ENCODE data around the gene PPTC7. TPM values are rescaled to one million over a fixed set of nuclear protein-coding genes. Genes with fewer than 3 reads are reported as not detected.
"Not testable (repeated sequence)": the region's sequence is repeated elsewhere in the genome, so short reads cannot be mapped to it uniquely, and the experiment has no call there.

Gene PPTC7
- total RNA-seq, 2 donors from 2014 or later = 15.2 TPM

GRCh38 chr12:110530511-110530910 lies 52.6 kb downstream of the PPTC7 start:
- Histone ChIP-seq H3K27ac (ENCODE audit: low read depth, low read length) (no peak overlapping the region), H3K36me3 (ENCODE audit: control insufficient read depth, insufficient read depth, low read length) (peaks cover 12% of the 10 kb centered on the region), H3K27me3 (ENCODE audit: control insufficient read depth, insufficient read depth, low read length, poor library complexity, severe bottlenecking) (no peaks in the 10 kb centered on the region), H3K9ac (ENCODE audit: extremely low read depth, low read length, poor library complexity, severe bottlenecking) (no peak overlapping the region), H3K4me1 (ENCODE audit: control insufficient read depth, insufficient read depth, low read length) (peaks cover 9% of the 10 kb centered on the region), H3K4me3 (ENCODE audit: low read length) (no peak overlapping the region), H3K9me3 (ENCODE audit: control insufficient read depth, low read length) (no peaks in the 10 kb centered on the region)
- Mint-ChIP-seq H3K27me3 (ENCODE audit: insufficient read depth) (no peaks in the 10 kb centered on the region), H3K36me3 (ENCODE audit: low read depth) (peaks cover 17% of the 10 kb centered on the region), H3K4me3 (no peak overlapping the region), H3K27ac (no peak overlapping the region), H3K9me3 (no peaks in the 10 kb centered on the region), H3K4me1 (peaks cover 8% of the 10 kb centered on the region)
- no peak for TF ChIP-seq CTCF (conservative IDR thresholded peaks at IDR 0.05)
- peak; percentile 17 for DNase-seq
- WGBS, 2 experiments (ENCODE audit: insufficient coverage in 1 of 2, insufficient read length in 1 of 2) = 100% methylated on average over 1 to 2 of the region's 2 CpGs

GRCh38 chr12:110528277-110528839 lies 54.8 kb downstream of the PPTC7 start:
- H3K27me3 ChIP-seq (ENCODE audit: control insufficient read depth, insufficient read depth, low read length, poor library complexity, severe bottlenecking) = no peaks in the 10 kb centered on the region
- DNase-seq = peak; percentile 41
- no peak overlapping the region for H3K4me3 Mint-ChIP-seq
- no peak for TF ChIP-seq CTCF (conservative IDR thresholded peaks at IDR 0.05)
- H3K4me1 Mint-ChIP-seq = peaks cover 2% of the 10 kb centered on the region
- H3K9me3 ChIP-seq (ENCODE audit: control insufficient read depth, low read length) = no peaks in the 10 kb centered on the region
- peaks cover 2% of the 10 kb centered on the region for H3K4me1 ChIP-seq (ENCODE audit: control insufficient read depth, insufficient read depth, low read length)
- H3K36me3 ChIP-seq (ENCODE audit: control insufficient read depth, insufficient read depth, low read length) = peaks cover 3% of the 10 kb centered on the region
- WGBS, 2 experiments (ENCODE audit: insufficient coverage in 1 of 2, insufficient read length in 1 of 2) = 90 to 91% methylated on average over 3 to 6 of the region's 6 CpGs
- H3K4me3 ChIP-seq (ENCODE audit: low read length) = no peak overlapping the region
- no peak overlapping the region for H3K27ac ChIP-seq (ENCODE audit: low read depth, low read length)
- H3K9me3 Mint-ChIP-seq = no peaks in the 10 kb centered on the region
- H3K27me3 Mint-ChIP-seq (ENCODE audit: insufficient read depth) = no peaks in the 10 kb centered on the region
- peaks cover 17% of the 10 kb centered on the region for H3K36me3 Mint-ChIP-seq (ENCODE audit: low read depth)
- no peak overlapping the region for H3K9ac ChIP-seq (ENCODE audit: extremely low read depth, low read length, poor library complexity, severe bottlenecking)
- no peak overlapping the region for H3K27ac Mint-ChIP-seq

- H3K4me3 Mint-ChIP-seq; H3K27me3 ChIP-seq (ENCODE audit: control insufficient read depth, insufficient read depth, low read length, poor library complexity, severe bottlenecking); H3K4me1 Mint-ChIP-seq; H3K36me3 Mint-ChIP-seq (ENCODE audit: low read depth); H3K9ac ChIP-seq (ENCODE audit: extremely low read depth, low read length, poor library complexity, severe bottlenecking); H3K4me1 ChIP-seq (ENCODE audit: control insufficient read depth, insufficient read depth, low read length); H3K36me3 ChIP-seq (ENCODE audit: control insufficient read depth, insufficient read depth, low read length); H3K27ac Mint-ChIP-seq; DNase-seq; H3K27ac ChIP-seq (ENCODE audit: low read depth, low read length); H3K4me3 ChIP-seq (ENCODE audit: low read length); H3K27me3 Mint-ChIP-seq (ENCODE audit: insufficient read depth); H3K9me3 ChIP-seq (ENCODE audit: control insufficient read depth, low read length); H3K9me3 Mint-ChIP-seq: not testable (repeated sequence)
- 90% methylated on average over 4 to 11 of the region's 11 CpGs for WGBS, 2 experiments (ENCODE audit: insufficient coverage in 1 of 2, insufficient read length in 1 of 2)
Measured at GRCh38 chr12:110520876-110521712, 62.0 kb downstream of the PPTC7 start.

- H3K27me3 ChIP-seq (ENCODE audit: control insufficient read depth, insufficient read depth, low read length, poor library complexity, severe bottlenecking); H3K9me3 ChIP-seq (ENCODE audit: control insufficient read depth, low read length); H3K27ac ChIP-seq (ENCODE audit: low read depth, low read length); H3K4me1 ChIP-seq (ENCODE audit: control insufficient read depth, insufficient read depth, low read length); H3K4me3 Mint-ChIP-seq; H3K9ac ChIP-seq (ENCODE audit: extremely low read depth, low read length, poor library complexity, severe bottlenecking); H3K36me3 Mint-ChIP-seq (ENCODE audit: low read depth); H3K27me3 Mint-ChIP-seq (ENCODE audit: insufficient read depth); H3K4me3 ChIP-seq (ENCODE audit: low read length); H3K27ac Mint-ChIP-seq; H3K4me1 Mint-ChIP-seq; H3K36me3 ChIP-seq (ENCODE audit: control insufficient read depth, insufficient read depth, low read length); DNase-seq; H3K9me3 Mint-ChIP-seq: not testable (repeated sequence)
- 81 to 92% methylated on average over 3 to 8 of the region's 8 CpGs for WGBS, 2 experiments (ENCODE audit: insufficient coverage in 1 of 2, insufficient read length in 1 of 2)
Measured at GRCh38 chr12:110518014-110518413, 65.1 kb downstream of the PPTC7 start.
